Activated CD8-positive, alpha-beta memory T cell treated with anti-CD3 and anti-CD28 coated beads, Interleukin-2, amount 50 U/mL, for 24 hours (primary cell): ENCODE data around the gene GARIN5A.

Experiments used
- DNase-seq: peaks from one replicate; pipeline ENCODE4 v3.0.0-alpha.2; 2020; ENCODE audit errors: extremely low read depth

GARIN5A gene

DNA sequence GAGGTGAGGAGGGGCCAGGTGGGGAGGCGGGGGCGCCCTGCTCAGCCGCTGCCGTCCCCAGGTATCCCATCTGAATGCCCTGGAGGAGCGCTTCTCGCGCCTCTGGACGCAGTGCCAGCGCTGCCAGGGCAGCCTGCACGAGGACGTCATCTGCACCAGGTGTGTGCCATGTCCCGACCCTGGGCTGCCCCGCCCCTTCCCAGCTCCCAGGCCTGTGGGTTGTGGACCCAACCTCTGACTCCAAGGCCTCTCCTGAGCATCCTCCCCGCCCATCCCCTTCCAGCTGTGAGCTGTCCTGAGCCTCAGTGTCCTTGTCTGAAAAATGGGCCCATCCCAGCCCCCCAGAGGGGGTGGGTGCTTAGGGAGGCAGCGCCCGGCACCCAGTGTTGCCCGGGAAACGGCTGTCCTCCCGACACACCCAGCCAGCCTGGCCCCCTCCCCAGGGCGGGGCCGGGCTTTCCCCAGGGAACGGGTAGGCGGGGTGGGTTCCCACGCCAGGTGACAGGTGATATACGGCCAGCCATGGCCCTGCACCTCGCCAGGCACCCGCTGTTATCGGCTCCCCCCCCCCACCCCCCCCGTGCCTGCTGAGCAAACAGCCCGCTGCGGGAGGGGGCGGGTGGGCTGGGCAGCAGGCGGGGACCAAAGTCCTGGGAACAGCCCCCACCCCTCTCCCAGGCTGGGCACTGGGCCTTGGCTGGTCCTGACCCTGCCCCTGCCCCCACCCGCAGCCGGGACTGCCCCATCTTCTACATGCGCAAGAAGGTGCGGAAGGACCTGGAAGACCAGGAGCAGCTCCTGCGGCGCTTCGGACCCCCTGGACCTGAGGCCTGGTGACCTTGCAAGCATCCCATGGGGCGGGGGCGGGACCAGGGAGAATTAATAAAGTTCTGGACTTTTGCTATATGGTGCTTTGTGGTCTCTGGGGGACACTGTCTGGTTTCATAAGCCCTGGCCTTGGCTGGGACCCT lies 59.3 kb downstream of the GARIN5A start:
- DNase-seq, result no peak
